HG03342 (cell line): ENCODE measurements around the gene IL6ST.
A peak's percentile ranks its signal among the peaks of the same experiment; 100 is the strongest.
"Not testable (repeated sequence)": the region's sequence is repeated elsewhere in the genome, so short reads cannot be mapped to it uniquely, and the experiment has no call there.

Source experiments
- ATAC-seq: cut with Tn5 transposase; IDR thresholded peaks from one replicate; pipeline ENCODE4 v1.9.1; 2021; ENCODE audit warnings: mild to moderate bottlenecking, moderate library complexity; ENCODE audit not compliant: unreplicated experiment

IL6ST gene

DNA sequence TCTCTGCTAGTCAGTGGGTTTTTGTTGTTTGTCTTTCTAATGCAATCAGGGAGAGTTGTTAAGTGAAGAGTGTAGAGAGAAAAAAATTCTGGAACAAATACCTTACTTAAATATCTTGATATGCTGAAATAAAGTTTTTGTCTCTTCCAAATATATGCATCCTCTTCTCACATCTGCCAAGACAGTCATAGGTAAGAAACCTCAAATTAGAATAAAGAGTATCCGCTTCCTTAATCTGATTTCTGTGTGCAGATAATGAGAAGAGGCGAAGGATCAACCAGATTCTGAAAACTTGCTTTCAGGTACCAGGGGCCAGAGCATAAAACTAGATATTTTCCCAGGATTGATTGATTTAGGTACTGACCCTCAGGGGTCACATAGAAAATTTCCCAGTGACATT lies 11.3 kb upstream of the IL6ST start:
- no peak for ATAC-seq

DNA sequence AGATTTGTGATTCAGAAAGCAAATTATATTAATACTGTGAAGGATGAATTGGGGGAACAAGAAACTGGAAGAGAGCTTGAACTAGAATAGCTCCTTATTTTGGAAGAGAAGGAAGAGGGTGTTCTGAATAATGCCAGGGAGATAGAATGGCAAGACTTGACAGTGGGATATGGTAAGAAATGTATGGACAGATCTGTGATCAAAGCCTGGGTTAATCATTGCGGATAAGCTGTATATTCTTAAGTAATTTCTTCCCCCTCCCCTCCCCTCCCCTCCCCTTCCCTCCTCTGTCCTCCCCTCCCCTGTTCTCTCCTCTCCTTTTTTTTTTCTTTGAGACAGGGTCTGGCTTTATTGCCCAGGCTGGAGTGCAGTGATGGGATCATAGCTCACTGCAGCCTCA lies 10.1 kb upstream of the IL6ST start:
- ATAC-seq: no peak

DNA sequence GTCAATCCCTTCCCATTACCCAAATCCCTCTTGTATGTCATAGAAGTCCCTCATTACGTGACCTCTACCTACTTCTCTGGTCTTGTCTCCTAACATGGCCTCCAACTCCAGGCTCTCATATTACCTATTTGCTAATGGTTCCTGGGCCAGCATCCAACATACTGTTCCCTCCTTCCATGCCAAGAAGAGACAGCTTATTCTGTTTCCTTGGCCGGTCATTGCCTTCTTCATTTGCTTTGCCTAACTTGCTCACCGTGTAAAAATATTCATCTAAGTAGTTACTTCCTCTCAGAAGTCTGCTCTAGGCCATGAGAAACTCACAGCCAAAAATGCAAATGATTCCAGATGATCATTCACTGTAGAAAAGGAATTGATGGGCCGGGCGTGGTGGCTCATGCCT lies 8.9 kb upstream of the IL6ST start:
- no peak for ATAC-seq

DNA sequence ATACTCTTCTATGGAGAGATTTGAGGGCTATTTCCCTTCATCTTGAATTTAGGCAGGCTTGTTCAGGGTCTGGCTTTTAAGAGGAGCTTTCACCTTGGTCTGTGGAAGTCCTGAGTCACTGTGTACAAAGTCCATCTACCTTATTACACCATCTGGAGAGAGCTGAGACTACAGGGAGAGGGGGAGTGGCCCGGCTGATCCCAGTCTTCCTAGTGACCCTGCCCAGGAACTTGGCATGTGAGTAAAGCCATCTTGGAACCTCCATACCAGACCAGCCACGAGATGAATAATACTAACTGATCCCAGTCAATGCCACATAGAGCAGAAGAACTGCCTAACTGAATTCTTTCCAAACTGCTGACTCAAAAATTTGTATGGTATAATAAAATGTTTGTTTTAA lies 8.4 kb upstream of the IL6ST start:
- no peak for ATAC-seq

DNA sequence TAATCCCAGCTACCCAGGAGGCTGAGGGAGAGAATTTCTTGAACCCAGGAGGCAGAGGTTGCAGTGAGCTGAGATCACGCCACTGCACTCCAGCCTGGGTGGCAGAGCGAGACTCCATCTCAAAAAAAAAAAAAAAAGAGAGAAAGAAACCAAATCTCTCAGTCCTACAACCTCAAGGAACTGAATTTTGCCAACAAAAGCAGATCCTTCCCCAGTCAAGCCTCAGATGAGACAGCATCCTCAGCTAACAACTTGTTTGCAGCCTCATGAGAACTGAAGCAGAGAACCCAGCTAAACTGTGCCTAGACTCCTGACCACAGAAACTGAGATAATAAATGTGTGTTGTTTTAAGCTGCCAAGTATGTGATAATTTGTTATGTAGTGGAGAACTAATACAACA lies 7.5 kb upstream of the IL6ST start:
- ATAC-seq: no peak

DNA sequence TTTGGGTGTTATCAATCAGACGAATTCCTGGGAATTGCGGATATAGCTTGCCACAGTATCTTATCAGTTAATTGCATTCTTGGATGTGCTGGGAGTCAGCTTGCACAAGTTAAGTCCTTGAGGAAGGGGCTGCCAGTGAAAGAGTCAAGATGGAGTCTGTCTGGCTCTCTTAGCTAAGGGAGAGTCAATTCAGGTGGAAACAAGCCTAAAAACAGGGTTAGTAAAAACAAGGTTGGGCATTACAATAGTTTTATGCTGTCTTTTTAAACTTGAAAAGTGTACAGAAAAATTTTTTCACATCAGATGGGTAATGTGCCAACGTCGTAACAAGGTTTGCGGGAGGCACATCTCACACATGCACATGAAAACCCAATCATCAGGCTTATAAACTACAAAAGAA lies 5.5 kb upstream of the IL6ST start:
- ATAC-seq: not testable (repeated sequence)

DNA sequence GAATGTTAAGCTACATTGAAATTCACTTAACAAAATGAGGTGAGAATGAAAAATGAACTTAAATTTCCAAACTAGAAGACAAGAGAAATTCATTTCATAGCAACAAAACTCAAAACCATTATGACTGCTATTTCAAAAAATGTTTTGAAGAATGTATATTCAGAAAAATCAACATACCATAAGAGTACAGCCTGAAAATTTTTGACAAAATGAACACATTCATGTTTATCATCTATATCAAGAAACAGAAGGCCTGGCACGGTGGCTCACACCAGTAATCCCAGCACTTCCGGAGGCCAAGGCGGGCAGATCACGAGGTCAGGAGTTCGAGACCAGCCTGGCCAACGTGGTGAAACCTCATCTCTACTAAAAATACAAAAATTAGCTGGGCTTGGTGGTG lies 4.2 kb upstream of the IL6ST start:
- no peak for ATAC-seq

DNA sequence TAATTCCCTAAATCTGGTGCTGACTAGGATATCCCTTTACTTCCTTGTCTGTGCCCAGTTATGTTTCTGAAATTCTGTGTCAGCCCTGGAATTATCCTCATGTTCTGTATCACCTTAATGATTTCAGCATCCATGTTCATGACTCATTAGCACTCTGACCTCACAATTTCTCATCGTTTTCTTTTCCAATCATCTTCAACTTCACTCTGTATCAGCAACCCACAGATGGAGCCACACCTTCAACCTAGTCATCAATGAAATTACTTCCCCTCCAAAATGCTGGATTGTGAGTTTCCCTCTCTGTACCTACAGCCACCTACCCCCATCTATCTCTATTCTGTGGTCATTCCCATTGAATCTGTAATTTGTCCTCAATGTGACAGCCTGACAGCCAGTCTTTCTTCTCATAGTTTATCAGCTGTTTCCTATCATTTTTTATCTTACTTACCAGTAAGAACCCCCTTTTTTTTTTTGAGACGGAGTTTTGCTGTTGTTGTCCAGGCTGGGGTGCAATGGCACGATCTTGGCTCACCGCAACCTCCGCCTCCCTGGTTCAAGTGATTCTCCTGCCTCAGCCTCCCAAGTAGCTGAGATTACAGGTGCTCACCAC lies 3.1 kb upstream of the IL6ST start:
- ATAC-seq: no peak

DNA sequence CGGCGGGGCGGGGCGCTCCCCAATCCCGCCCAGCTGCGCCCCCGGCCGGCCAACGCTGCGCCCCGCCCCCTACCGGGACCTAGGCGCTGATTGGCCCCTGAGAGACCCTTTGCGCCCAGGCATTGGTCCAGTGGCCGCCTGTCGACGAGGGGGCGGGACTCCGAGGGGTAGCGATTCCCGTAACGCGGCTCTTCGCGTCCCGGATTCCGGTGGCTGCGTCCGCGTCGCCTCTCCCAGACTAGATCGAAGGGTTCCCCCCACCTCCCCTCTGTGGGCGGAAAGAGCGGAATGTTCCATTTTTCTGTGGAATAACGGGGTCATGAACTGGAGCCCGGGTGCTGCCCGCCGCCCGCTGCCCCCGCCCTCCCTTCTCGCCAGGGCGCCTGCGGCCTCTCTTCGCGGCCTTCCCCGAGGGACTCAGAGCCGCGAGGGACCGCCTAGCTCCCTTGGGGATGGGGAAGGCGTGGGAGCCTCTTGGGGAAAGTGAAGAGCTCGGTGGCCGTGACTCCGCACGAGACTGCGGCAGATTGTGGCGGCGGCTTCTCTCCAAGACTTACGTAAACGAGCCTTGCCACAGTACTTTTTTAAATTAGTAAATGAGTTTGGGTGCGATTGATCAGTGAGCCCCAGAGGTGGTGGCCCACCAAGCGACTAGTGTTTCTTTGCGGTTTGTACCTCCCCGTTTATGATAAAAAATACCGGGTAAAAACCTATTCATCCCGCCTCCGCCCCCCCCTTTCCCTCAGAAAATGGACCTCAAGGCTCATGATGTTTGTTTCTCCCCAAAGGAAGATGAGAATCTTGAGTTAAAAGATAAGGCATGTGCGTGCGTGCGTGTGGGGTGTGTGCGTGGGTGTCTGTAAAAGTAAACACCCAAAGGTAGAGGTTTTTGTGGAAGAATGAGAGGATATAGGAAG lies 493 bp upstream of the IL6ST start:
- ATAC-seq: peak; percentile 96

DNA sequence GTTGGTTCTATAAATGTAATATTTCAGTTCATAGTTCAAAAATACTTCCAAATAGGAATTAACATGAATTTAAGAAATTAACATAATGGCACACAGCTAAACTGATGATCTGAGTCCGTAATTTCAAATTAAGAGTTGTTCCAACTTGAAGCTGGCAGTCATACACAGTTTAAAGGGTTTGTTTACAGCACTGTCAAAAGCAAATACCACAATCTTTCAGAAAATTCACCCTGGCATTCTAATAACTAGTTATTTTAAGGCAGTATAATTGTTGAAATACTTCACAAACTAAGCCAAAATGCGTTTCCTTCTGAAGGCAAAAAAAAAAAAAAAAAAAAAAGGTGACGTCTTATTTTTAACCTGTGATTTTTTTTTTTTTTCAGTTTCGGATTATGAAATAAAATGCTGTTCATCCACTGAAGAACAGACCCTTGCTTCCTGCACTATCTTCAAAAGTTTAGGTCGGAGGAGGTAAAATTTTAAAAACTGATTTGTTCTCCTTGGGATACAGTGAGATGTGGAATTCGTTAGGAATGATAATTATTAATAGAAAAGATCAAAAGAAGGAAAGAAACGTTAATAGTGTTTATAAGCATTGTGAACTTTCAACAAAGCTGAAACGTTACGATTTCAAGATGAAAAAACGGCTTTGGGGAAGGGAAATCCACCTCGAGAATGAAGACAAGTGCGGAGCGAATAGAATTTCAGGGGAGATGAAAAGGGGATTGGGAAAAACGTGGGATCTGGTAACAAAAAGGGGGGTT lies 850 bp downstream of the IL6ST start:
- ATAC-seq: no peak

DNA sequence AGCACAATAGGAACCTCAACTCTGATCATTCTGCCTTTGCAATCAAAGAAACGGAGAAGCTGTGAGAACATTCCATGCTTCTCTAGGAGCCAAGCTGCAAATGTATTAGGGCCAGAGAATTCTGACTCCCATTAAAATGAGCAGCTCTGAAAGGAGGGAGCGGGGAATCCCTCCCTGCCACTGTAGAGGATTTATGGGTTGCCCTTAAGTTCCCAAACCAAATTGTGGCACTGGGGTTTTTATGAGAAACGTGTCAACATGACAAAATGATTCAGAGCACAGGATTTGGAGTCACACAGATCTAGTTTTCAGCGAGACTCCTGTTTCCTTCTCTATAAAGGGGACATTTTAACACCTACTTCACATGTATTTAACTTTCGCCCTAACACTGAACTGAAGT lies 1.8 kb downstream of the IL6ST start:
- ATAC-seq: no peak

DNA sequence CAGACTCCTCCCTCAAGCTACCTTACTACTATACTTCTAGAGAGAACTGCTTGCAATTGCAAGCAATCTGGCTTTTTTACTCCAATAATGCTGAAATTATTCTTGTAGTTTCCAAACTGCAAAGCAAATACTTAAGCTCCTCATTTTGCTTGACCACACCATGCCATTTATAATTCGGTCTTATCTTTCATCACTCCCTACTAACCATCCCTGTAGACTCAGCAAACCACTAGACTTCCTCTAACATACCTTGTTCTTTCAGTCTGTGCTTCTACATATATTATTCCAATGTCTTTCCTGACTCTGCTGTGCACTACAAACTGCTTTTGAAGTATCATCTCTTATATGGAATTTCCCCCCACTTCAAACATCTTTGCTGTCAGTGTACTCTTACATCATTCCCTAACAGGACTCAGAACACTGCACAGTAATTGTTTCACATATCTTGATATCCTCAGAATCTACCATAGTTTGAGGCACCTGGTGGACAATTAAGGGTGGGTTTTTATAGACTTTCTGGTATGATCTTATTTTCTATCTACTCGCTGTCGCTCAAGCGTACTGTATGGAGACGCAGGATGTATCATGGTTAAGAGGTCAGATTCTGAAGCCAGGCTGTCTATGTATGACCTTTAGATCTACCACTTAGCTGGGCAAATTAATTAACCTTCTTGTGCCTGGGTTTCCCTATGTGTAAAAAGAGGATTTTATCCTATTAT lies 2.8 kb downstream of the IL6ST start:
- ATAC-seq: no peak

DNA sequence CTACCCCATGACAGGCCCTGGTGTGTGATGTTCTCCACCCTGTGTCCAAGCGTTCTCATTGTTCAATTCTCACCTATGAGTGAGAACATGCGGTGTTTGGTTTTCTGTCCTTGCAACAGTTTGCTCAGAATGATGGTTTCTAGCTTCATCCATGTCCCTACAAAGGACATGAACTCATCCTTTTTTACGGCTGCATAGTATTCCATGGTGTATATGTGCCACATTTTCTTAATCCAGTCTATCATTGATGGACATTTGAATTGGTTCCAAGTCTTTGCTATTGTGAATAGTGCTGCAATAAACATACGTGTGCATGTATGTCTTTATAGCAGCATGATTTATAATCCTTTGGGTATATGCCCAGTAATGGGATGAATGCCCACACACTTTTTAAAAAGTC lies 3.9 kb downstream of the IL6ST start:
- not testable (repeated sequence) for ATAC-seq

DNA sequence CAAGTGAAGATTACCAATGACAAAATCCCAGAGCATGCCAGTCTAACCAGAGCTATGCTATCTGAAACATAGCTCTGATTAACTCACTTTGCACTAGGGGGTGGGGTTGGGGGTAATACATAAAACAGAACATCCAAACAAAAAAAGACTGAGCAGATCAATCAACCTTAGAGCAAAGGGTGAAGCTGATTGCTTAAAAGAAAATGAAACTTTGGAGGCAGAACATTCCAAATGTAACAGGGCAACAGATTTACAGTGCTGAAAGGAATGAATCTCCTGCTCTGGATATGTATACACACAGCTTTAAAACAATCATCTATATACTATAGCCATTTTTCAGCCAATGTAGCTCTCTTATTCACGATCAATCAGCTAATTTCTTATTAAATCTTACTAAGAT lies 4.9 kb downstream of the IL6ST start:
- no peak for ATAC-seq

DNA sequence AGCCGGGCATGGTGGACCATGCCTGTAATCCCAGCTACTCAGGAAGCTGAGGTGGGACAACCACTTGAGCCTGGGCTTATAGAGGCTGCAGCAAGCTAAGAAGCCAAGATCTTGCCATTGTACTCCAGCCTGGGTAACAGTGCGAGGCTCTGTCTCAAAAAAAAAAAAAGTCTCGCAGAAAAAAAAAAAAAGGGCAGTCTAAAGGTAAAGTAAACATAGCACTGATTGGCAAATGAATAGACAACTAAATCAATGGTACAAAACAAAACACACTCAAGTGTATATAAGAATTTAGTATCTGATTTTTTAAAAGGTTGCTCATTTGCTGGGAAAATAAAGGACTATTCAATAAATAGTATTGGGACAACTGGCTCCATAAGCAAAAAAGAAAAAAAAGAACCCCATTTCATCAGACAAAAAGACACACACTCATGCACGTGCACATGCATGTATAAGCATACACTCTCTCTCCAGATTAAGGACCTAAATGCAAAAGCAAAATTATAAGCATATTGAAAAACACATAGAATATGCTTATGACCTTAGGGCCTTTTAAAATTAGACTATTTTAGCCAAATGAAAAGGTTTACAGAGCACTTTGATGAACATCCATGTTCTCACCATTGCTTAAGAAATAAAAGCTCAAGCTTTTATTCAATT lies 5.7 kb downstream of the IL6ST start:
- no peak for ATAC-seq

DNA sequence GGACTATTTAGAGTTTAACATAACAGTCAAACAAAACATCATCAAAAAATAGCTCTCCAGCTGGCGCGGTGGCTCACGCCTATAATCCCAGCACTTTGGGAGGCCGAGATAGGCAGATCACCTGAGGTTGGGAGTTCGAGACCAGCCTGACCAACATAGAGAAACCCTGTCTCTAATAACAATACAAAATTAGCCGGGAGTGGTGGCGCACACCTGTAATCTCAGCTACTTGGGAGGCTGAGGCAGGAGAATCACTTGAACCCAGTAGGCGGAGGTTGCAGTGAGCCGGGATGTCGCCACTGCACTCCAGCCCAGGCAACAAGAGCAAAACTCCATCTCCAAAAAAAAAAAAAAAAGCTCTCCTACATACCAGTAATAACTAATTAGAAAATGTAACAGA lies 6.3 kb downstream of the IL6ST start:
- not testable (repeated sequence) for ATAC-seq

DNA sequence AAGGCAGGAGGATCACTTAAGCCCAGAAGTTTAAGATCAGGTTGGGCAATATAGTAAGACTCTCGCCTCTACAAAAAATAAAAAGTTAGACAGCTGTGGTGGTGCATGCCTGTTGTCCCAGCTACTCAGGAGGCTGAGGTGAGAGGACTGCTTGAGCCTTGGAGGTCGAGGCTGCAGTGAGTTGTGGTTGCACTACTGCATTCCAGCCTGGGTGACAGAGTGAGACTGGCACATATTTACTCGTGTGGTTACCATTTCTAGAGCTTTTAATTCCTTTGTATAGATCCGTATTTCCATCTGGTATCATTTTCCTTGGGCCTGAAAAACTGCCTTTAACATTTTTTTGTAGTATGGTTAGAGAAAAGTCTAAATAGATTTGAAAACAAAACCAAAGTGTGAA lies 7.8 kb downstream of the IL6ST start:
- ATAC-seq: no peak

DNA sequence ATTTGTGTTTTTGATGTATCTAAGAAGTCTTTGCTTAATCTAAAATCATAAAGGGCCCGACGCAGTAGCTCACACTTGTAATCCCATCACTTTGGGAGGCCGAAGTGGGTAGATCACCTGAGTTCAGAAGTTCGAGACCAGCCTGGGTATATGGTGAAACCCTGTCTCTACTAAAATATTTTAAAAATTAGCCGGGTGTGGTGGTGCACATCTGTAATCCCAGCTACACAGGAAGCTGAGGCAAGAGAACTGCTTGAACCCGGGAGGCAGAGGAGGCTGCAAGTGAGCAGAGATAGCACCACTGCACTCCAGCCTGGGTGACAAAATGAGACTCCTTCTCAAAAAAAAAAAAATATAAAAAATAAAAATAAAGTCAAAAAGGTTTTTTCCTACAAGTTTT lies 9.6 kb downstream of the IL6ST start:
- no peak for ATAC-seq

DNA sequence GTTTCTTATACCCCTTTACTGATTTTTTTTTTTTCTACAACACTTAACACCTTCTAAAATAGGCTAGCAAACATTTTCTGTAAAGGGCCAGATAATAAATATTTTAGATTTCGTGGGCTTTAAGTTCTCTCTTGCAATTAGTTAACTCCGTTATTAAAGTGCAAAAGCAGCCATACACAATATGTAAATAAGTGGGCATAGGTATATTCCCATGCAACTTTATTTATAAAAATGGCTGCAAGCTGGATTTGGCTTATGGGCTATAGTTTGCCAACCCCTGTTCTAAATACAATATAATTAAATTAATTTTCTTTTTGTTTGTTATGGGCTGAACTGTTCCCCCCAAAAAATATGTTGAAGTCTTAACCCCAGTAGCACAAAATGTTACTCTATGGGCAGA lies 10.8 kb downstream of the IL6ST start:
- no peak for ATAC-seq

DNA sequence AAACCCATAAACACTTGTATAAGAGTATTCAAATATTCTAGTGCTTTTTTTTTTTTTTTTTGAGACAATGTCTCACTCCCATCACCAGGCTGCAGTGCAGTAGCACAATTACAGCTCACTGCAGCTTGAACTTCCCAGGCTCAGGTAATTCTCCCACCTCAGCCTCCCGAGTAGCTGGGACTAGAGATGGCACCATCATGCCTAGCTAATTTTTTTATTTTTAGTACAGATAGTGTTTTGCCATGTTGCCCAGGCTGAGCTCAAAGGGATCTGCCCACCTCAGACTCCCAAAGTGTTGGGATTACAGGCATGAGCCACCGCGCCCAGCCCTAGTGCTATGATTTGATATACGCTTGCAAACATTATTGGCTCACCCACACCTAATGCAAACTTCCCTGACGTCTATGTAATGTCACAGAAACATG lies 11.8 kb downstream of the IL6ST start:
- ATAC-seq: no peak

DNA sequence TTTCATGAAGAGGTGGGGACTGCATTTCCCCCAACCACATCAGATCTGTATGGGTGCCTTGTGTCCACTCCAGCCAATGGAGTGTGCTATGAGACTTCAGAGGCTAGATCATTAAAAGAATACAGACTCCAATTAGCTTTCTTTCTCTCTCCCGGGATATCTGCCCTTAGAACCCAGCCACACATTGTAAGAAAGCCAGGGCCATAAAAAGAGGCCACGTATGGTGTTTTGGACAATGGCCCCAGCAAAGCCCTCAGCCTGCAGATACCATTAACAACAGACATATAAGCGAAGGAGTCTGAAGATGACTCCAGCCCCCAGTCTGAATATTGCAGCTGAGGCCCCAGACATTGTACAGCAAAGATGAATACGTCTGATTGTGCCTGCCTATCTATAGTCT lies 21.5 kb downstream of the IL6ST start:
- no peak for ATAC-seq
